GM06990 (cell line): ENCODE measurements around the gene NRARP.

Experiments
- DNase-seq: peaks from one replicate; pipeline ENCODE4 v3.0.0-alpha.2; 2011; ENCODE audit not compliant: insufficient read length; ENCODE audit errors: extremely low read depth
- H3K27me3 ChIP-seq: replicated peaks from 2 replicates; pipeline ENCODE4 v1.6.0; 2011; ENCODE audit warnings: low read length; ENCODE audit not compliant: control insufficient read depth, insufficient read depth
- H3K36me3 ChIP-seq: 2 replicates; pipeline ENCODE4 v1.5.1; 2011; ENCODE audit warnings: low read length; ENCODE audit not compliant: control insufficient read depth, insufficient read depth
- H3K4me3 ChIP-seq: replicated peaks from 2 replicates; pipeline ENCODE4 v1.5.1; 2011; ENCODE audit warnings: low read depth, mild to moderate bottlenecking, control low read depth, low read length
- TF ChIP-seq, protein P1 (sequence below): IDR thresholded peaks from 2 replicates; pipeline ENCODE4 v1.5.1; 2011; ENCODE audit warnings: low read length, control low read depth, mild to moderate bottlenecking, inconsistent platforms; ENCODE audit not compliant: insufficient read depth, poor library complexity, severe bottlenecking

The NRARP gene

DNA sequence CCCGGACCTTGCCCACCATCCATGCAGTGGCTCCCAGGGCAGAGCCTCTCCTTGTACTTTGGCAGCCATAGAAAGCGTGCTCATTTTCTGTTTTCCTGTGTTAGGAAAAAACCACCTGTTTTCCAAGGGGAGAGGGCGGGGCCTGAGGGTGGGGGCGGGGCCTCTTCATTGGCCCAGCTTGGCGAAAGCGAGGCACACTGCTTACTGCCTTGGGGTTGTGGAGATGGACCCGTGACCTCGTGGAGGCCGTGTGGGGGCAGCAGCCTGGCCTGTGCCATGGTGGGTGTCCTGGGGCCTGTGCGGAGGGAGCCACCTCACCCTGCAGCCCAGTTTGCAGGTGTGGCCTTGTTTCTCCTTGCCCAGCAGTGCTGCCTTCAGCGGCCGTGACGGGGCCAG is 29.0 kb downstream of the NRARP start:
- no peak overlapping the region for H3K4me3 ChIP-seq
- H3K36me3 ChIP-seq = peaks cover 18% of the 10 kb centered on the region
- DNase-seq = no peak
- no peaks in the 10 kb centered on the region for H3K27me3 ChIP-seq
- TF ChIP-seq, protein P1, sequence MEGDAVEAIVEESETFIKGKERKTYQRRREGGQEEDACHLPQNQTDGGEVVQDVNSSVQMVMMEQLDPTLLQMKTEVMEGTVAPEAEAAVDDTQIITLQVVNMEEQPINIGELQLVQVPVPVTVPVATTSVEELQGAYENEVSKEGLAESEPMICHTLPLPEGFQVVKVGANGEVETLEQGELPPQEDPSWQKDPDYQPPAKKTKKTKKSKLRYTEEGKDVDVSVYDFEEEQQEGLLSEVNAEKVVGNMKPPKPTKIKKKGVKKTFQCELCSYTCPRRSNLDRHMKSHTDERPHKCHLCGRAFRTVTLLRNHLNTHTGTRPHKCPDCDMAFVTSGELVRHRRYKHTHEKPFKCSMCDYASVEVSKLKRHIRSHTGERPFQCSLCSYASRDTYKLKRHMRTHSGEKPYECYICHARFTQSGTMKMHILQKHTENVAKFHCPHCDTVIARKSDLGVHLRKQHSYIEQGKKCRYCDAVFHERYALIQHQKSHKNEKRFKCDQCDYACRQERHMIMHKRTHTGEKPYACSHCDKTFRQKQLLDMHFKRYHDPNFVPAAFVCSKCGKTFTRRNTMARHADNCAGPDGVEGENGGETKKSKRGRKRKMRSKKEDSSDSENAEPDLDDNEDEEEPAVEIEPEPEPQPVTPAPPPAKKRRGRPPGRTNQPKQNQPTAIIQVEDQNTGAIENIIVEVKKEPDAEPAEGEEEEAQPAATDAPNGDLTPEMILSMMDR = no peak

GRCh38 chr9:137272241-137273094 is 29.6 kb downstream of the NRARP start:
- Histone ChIP-seq H3K36me3 (peaks cover 21% of the 10 kb centered on the region), H3K4me3 (no peak overlapping the region), H3K27me3 (no peaks in the 10 kb centered on the region)
- TF ChIP-seq, protein P1 = no peak
- DNase-seq = no peak

DNA sequence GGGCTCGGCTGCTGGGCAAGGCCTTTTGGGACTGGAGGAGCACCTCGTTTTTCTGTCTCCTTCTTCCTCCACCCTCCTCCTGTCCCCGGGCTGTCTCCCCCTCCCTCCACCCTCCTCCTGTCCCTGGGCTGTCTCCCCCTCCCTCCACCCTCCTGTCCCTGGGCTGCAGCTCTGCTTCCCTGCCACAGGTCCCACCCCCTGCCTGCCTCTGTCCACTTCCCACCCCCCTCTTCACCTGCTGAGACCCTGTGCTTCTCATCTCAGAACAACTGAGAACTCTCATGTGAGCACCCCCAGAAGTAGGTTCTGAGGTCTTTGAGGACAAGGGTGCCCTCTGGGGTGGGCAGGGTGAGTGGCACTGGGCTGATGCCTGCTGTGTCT is 30.4 kb downstream of the NRARP start:
- H3K36me3 ChIP-seq = peaks cover 24% of the 10 kb centered on the region

GRCh38 chr9:137270929-137271695 is 31.0 kb downstream of the NRARP start:
- no peak for DNase-seq
- Histone ChIP-seq H3K27me3 (no peaks in the 10 kb centered on the region), H3K36me3 (peaks cover 27% of the 10 kb centered on the region), H3K4me3 (no peak overlapping the region)
- TF ChIP-seq, protein P1 = no peak

More for the DNA sequence above, 30.4 kb downstream of the NRARP start:
- no peak overlapping the region for H3K4me3 ChIP-seq
- no peaks in the 10 kb centered on the region for H3K27me3 ChIP-seq
- TF ChIP-seq, protein P1 = no peak
- no peak for DNase-seq

DNA sequence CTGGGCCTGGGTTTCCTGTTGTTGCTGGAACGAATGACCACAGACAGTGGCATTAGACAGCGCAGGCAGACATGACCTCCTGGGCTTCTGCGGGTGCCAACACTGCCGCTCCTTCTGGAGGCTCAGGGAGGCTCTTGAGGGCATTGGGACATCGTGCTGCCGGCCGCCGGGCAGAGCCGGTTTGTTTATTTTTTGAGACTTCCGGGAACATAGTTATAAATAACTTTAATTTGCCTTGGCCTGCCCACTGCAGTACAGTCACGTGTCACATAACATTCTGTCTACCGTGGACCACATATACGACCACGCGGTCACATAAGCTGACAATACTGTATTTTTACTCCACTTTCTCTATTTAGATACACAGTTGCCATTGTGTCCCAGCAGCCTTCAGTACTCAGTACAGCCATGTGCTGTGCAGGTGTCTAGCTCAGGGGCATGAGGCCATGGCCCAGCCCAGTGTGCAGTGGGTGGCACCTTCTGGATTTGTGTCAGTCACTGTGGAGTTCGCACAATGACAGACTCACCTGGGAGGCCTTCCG is 32.8 kb downstream of the NRARP start:
- TF ChIP-seq, protein P1 = no peak
- H3K4me3 ChIP-seq = peak overlapping the region; percentile 48
- H3K36me3 ChIP-seq = peaks cover 34% of the 10 kb centered on the region
- H3K27me3 ChIP-seq = no peaks in the 10 kb centered on the region
- DNase-seq = peak; percentile 37
